ENCODE data around the gene COMMD10. TPM values are rescaled to one million over a fixed set of nuclear protein-coding genes. Genes with fewer than 3 reads are reported as not detected.
"Not testable (repeated sequence)": the region's sequence is repeated elsewhere in the genome, so short reads cannot be mapped to it uniquely, and the experiment has no call there.

COMMD10 gene
- total RNA-seq, 1 donor from 2014 or later: 28.9 TPM

- H3K27ac ChIP-seq: no peak overlapping the region
- DNase-seq (no peak), ATAC-seq (no peak)
- TF ChIP-seq CTCF (IDR thresholded peaks at IDR 0.05): no peak
- no peak overlapping the region for H3K4me3 ChIP-seq
- H3K9me3 ChIP-seq: no peaks in the 10 kb centered on the region
- H3K36me3 ChIP-seq: no peaks in the 10 kb centered on the region
- no peaks in the 10 kb centered on the region for H3K4me1 ChIP-seq
- H3K27me3 ChIP-seq: no peaks in the 10 kb centered on the region
- intact Hi-C loops (cut with DNase I): no loop called here
Measured at GRCh38 chr5:116078199-116078598, 6.6 kb upstream of the COMMD10 start.

GRCh38 chr5:116084287-116084691, 536 bp upstream of the COMMD10 start:
- Histone ChIP-seq H3K27me3 (no peaks in the 10 kb centered on the region), H3K27ac (peak overlapping the region; percentile 92), H3K4me1 (peaks cover 13% of the 10 kb centered on the region), H3K36me3 (peaks cover 11% of the 10 kb centered on the region), H3K9me3 (no peaks in the 10 kb centered on the region), H3K4me3 (peak overlapping the region; percentile 75)
- DNase-seq (no peak), ATAC-seq (peak; percentile 60)
- intact Hi-C loops (cut with DNase I): no loop called here
- no peak for TF ChIP-seq CTCF (IDR thresholded peaks at IDR 0.05)

GRCh38 chr5:116086309-116086708, 1.5 kb downstream of the COMMD10 start:
- intact Hi-C loops (cut with DNase I); ATAC-seq; H3K9me3 ChIP-seq; H3K27me3 ChIP-seq; H3K4me3 ChIP-seq; DNase-seq; H3K27ac ChIP-seq: not testable (repeated sequence)
- Histone ChIP-seq H3K36me3 (peaks cover 15% of the 10 kb centered on the region), H3K4me1 (peaks cover 13% of the 10 kb centered on the region)

GRCh38 chr5:116088062-116088461, 3.2 kb downstream of the COMMD10 start:
- peaks cover 13% of the 10 kb centered on the region for H3K4me1 ChIP-seq
- ATAC-seq: no peak
- DNase-seq: no peak
- H3K36me3 ChIP-seq: peaks cover 30% of the 10 kb centered on the region
- H3K27ac ChIP-seq: no peak overlapping the region
- H3K4me3 ChIP-seq: no peak overlapping the region
- no peaks in the 10 kb centered on the region for H3K9me3 ChIP-seq
- TF ChIP-seq CTCF (IDR thresholded peaks at IDR 0.05): no peak
- H3K27me3 ChIP-seq: no peaks in the 10 kb centered on the region
- intact Hi-C loops (cut with DNase I): no loop called here

- DNase-seq (no peak), ATAC-seq (no peak)
- H3K9me3 ChIP-seq: no peaks in the 10 kb centered on the region
- TF ChIP-seq CTCF (IDR thresholded peaks at IDR 0.05): no peak
- H3K4me3 ChIP-seq: no peak overlapping the region
- peaks cover 5% of the 10 kb centered on the region for H3K4me1 ChIP-seq
- H3K36me3 ChIP-seq: peaks cover 53% of the 10 kb centered on the region
- intact Hi-C loops (cut with DNase I): no loop called here
- no peak overlapping the region for H3K27ac ChIP-seq
- no peaks in the 10 kb centered on the region for H3K27me3 ChIP-seq
Measured at GRCh38 chr5:116090302-116090701, 5.5 kb downstream of the COMMD10 start.

GRCh38 chr5:116091416-116091815, 6.6 kb downstream of the COMMD10 start:
- ATAC-seq (no peak), DNase-seq (no peak)
- no peaks in the 10 kb centered on the region for H3K4me1 ChIP-seq
- no peak for TF ChIP-seq CTCF (IDR thresholded peaks at IDR 0.05)
- H3K9me3 ChIP-seq: no peaks in the 10 kb centered on the region
- H3K27ac ChIP-seq: no peak overlapping the region
- peaks cover 62% of the 10 kb centered on the region for H3K36me3 ChIP-seq
- no peak overlapping the region for H3K4me3 ChIP-seq
- intact Hi-C loops (cut with DNase I): no loop called here
- H3K27me3 ChIP-seq: no peaks in the 10 kb centered on the region

Data from upper lobe of right lung (tissue), 1 donor.